ENCODE data around the gene DRAP1. TPM values are rescaled to one million over a fixed set of nuclear protein-coding genes. Genes with fewer than 3 reads are reported as not detected.
A peak's percentile ranks its signal among the peaks of the same experiment; 100 is the strongest.

Gene DRAP1
- total and polyA plus RNA-seq, 9 of the 15 experiments (the other 6 are each of a cell fraction or from before 2014, with no cell fraction given), result 9.6 to 200 (median 92.9) TPM

GRCh38 chr11:65961267-65962140 is 42.3 kb downstream of the DRAP1 start, which contains the start of gene SART1 (continued):
- TF ChIP-seq ZNF431 (CRISPR knock-in tag; IDR thresholded peaks at IDR 0.05) (peak; percentile 25; the same call in 1 of the 2 replicates), SUPT5H (IDR thresholded peaks at IDR 0.05) (peak; percentile 94), NONO (IDR thresholded peaks at IDR 0.05; ENCODE audit: low read depth in 2 of 2, low read length in 1 of 2) (peak; percentile 33 to 62; a peak in 3 of 4 replicates), CAMTA2 (CRISPR knock-in tag; conservative IDR thresholded peaks at IDR 0.05) (0 out of 2 replicates have a peak, but pooled peaks have one; percentile 17), E4F1 (CRISPR knock-in tag; IDR thresholded peaks at IDR 0.05; ENCODE audit: borderline replicate concordance) (peak; percentile 65; the same call in 1 of the 2 replicates), NELFE (IDR thresholded peaks at IDR 0.05; ENCODE audit: insufficient read depth, insufficient read length) (no peak), RBFOX2 (IDR thresholded peaks at IDR 0.05; ENCODE audit: low read depth, low read length) (peak; percentile 99), PML (IDR thresholded peaks at IDR 0.05; ENCODE audit: low read length) (peak; percentile 78), ZBTB12 (CRISPR knock-in tag; IDR thresholded peaks at IDR 0.05) (peak; percentile 30; the same call in 1 of the 2 replicates), U2AF1 (optimal IDR thresholded peaks at IDR 0.05; ENCODE audit: low read depth, low read length) (peak; percentile 73), ZBTB43 (CRISPR knock-in tag; IDR thresholded peaks at IDR 0.05) (no peak), CREM (IDR thresholded peaks at IDR 0.05; ENCODE audit: low read depth) (peak; percentile 87), POLR2B (IDR thresholded peaks at IDR 0.05; ENCODE audit: low read depth, partially characterized antibody) (peak; percentile 95), GTF2B (IDR thresholded peaks at IDR 0.05; ENCODE audit: extremely low read depth, insufficient read length) (peak; percentile 48), HDAC8 (tag; IDR thresholded peaks at IDR 0.05) (0 out of 2 replicates have a peak, but pooled peaks have one; percentile 28), RHOXF2B (CRISPR knock-in tag; conservative IDR thresholded peaks at IDR 0.05) (0 out of 2 replicates have a peak, but pooled peaks have one; percentile 60)
